Ishikawa (cell line): ENCODE data around the gene FGFBP2.

Experiments
- CEBPB ChIP-seq: IDR thresholded peaks from 2 replicates; pipeline ENCODE4 v1.6.1; 2012
- CREB1 ChIP-seq: IDR thresholded peaks from 2 replicates; pipeline ENCODE4 v1.6.1; 2012; ENCODE audit warnings: low read depth
- EGR1 ChIP-seq: IDR thresholded peaks from 2 replicates; pipeline ENCODE4 v1.6.1; 2012
- EP300 ChIP-seq: IDR thresholded peaks from 2 replicates; pipeline ENCODE4 v1.6.1; 2012; ENCODE audit warnings: borderline replicate concordance
- FOXM1 ChIP-seq: IDR thresholded peaks from 2 replicates; pipeline ENCODE4 v1.6.1; 2012; ENCODE audit warnings: low read depth, borderline replicate concordance
- MAX ChIP-seq: IDR thresholded peaks from 2 replicates; pipeline ENCODE4 v1.6.1; 2012
- RAD21 ChIP-seq: IDR thresholded peaks from 2 replicates; pipeline ENCODE4 v1.6.1; 2012; ENCODE audit warnings: low read depth
- TAF1 ChIP-seq: IDR thresholded peaks from 2 replicates; pipeline ENCODE4 v1.6.1; 2012; ENCODE audit warnings: low read depth, mild to moderate bottlenecking
- YY1 ChIP-seq: IDR thresholded peaks from 2 replicates; pipeline ENCODE4 v1.6.1; 2012; ENCODE audit warnings: low read depth
- TF ChIP-seq, protein P1 (sequence below): IDR thresholded peaks from 2 replicates; pipeline ENCODE4 v1.6.1; 2012
- TF ChIP-seq, protein P2 (sequence below): IDR thresholded peaks from 2 replicates; pipeline ENCODE4 v1.6.1; 2012; ENCODE audit warnings: low read depth, mild to moderate bottlenecking

GRCh38 chr4:15963576-15963975 lies 601 bp upstream of the FGFBP2 start:
- TF ChIP-seq MAX (no peak), YY1 (no peak), FOXM1 (no peak), CREB1 (no peak), EP300 (no peak), RAD21 (no peak), EGR1 (no peak), TAF1 (no peak), CEBPB (no peak)
- TF ChIP-seq, protein P1, sequence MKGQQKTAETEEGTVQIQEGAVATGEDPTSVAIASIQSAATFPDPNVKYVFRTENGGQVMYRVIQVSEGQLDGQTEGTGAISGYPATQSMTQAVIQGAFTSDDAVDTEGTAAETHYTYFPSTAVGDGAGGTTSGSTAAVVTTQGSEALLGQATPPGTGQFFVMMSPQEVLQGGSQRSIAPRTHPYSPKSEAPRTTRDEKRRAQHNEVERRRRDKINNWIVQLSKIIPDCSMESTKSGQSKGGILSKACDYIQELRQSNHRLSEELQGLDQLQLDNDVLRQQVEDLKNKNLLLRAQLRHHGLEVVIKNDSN: no peak
- TF ChIP-seq, protein P2, sequence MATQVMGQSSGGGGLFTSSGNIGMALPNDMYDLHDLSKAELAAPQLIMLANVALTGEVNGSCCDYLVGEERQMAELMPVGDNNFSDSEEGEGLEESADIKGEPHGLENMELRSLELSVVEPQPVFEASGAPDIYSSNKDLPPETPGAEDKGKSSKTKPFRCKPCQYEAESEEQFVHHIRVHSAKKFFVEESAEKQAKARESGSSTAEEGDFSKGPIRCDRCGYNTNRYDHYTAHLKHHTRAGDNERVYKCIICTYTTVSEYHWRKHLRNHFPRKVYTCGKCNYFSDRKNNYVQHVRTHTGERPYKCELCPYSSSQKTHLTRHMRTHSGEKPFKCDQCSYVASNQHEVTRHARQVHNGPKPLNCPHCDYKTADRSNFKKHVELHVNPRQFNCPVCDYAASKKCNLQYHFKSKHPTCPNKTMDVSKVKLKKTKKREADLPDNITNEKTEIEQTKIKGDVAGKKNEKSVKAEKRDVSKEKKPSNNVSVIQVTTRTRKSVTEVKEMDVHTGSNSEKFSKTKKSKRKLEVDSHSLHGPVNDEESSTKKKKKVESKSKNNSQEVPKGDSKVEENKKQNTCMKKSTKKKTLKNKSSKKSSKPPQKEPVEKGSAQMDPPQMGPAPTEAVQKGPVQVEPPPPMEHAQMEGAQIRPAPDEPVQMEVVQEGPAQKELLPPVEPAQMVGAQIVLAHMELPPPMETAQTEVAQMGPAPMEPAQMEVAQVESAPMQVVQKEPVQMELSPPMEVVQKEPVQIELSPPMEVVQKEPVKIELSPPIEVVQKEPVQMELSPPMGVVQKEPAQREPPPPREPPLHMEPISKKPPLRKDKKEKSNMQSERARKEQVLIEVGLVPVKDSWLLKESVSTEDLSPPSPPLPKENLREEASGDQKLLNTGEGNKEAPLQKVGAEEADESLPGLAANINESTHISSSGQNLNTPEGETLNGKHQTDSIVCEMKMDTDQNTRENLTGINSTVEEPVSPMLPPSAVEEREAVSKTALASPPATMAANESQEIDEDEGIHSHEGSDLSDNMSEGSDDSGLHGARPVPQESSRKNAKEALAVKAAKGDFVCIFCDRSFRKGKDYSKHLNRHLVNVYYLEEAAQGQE: no peak
